OCI-LY1 (cell line): ENCODE measurements around the gene NOP14.

Experiments
- H2AFZ ChIP-seq: fragments of 200-600 bp; sonication (generic), shearing (Covaris generic); 2 replicates; pipeline ENCODE4 v1.6.0; 2014; ENCODE audit warnings: antibody characterized with exemption, mild to moderate bottlenecking, low read length
- H3F3A ChIP-seq: fragments of 200-600 bp; sonication (generic), shearing (Covaris generic); 2 replicates; pipeline ENCODE4 v1.6.0; 2014; ENCODE audit warnings: mild to moderate bottlenecking, antibody characterized with exemption, low read length, moderate library complexity; ENCODE audit not compliant: insufficient read depth
- H3K27ac ChIP-seq: fragments of 200-600 bp; sonication (generic); 2 replicates; pipeline ENCODE4 v1.5.1; 2014; ENCODE audit warnings: low read length, mixed run types, mild to moderate bottlenecking, low read depth; ENCODE audit not compliant: poor library complexity, severe bottlenecking
- H3K27me3 ChIP-seq: fragments of 200-600 bp; sonication (generic); 2 replicates; pipeline ENCODE4 v1.6.0; 2014; ENCODE audit warnings: antibody characterized with exemption, mild to moderate bottlenecking, low read length, moderate library complexity; ENCODE audit not compliant: insufficient read depth
- H3K36me3 ChIP-seq: fragments of 200-600 bp; sonication (generic); 2 replicates; pipeline ENCODE4 v1.6.1; 2014; ENCODE audit warnings: mild to moderate bottlenecking, antibody characterized with exemption, low read length, moderate library complexity, mixed read lengths; ENCODE audit not compliant: insufficient read depth
- H3K4me1 ChIP-seq: fragments of 200-600 bp; sonication (generic); 2 replicates; pipeline ENCODE4 v1.5.1; 2014; ENCODE audit warnings: mild to moderate bottlenecking, low read length, moderate library complexity; ENCODE audit not compliant: insufficient read depth, severe bottlenecking
- H3K4me2 ChIP-seq: fragments of 200-600 bp; sonication (generic), shearing (Covaris generic); 2 replicates; pipeline ENCODE4 v1.6.1; 2014; ENCODE audit warnings: low read length
- H3K4me3 ChIP-seq: fragments of 200-600 bp; sonication (generic); 2 replicates; pipeline ENCODE4 v1.5.1; 2014; ENCODE audit warnings: low read length, low read depth, mild to moderate bottlenecking, mixed read lengths; ENCODE audit not compliant: poor library complexity, severe bottlenecking
- H3K79me2 ChIP-seq: fragments of 200-600 bp; shearing (Covaris generic); 2 replicates; pipeline ENCODE4 v1.6.1; 2016; ENCODE audit warnings: mixed run types, low read length, mixed read lengths; ENCODE audit not compliant: insufficient read depth
- H3K9ac ChIP-seq: fragments of 200-600 bp; sonication (generic), shearing (Covaris generic); 2 replicates; pipeline ENCODE4 v1.6.1; 2014; ENCODE audit warnings: mild to moderate bottlenecking, low read length, mixed read lengths
- H3K9me2 ChIP-seq: fragments of 200-600 bp; sonication (generic), shearing (Covaris generic); 2 replicates; pipeline ENCODE4 v1.6.1; 2014; ENCODE audit warnings: low read depth, mild to moderate bottlenecking, low read length, mixed read lengths
- H3K9me3 ChIP-seq: fragments of 200-600 bp; shearing (Covaris generic); 2 replicates; pipeline ENCODE4 v1.6.1; 2014; ENCODE audit warnings: low read length, mixed read lengths
- H4K20me1 ChIP-seq: fragments of 200-600 bp; sonication (generic), shearing (Covaris generic); 2 replicates; pipeline ENCODE4 v1.6.0; 2016; ENCODE audit warnings: mild to moderate bottlenecking, low read length; ENCODE audit not compliant: insufficient read depth
- CTCF ChIP-seq: fragments of 200-600 bp; sonication (generic), shearing (Covaris generic); IDR thresholded peaks from 2 replicates; pipeline ENCODE4 v1.5.1; 2017; ENCODE audit warnings: mild to moderate bottlenecking, antibody characterized with exemption, low read length, moderate library complexity, mixed read lengths
- EZH2 ChIP-seq: fragments of 200-600 bp; sonication (generic), shearing (Covaris generic); IDR thresholded peaks from 2 replicates; pipeline ENCODE4 v1.8.0; 2017; ENCODE audit warnings: borderline replicate concordance, mixed run types, mild to moderate bottlenecking, antibody characterized with exemption, low read length, moderate library complexity, mixed read lengths

Gene NOP14

GRCh38 chr4:2933566-2934076 is 29.6 kb downstream of the NOP14 start:
- H3K27ac ChIP-seq: peak overlapping the region; percentile 87
- peak overlapping the region; percentile 67 for H3K4me3 ChIP-seq
- H3F3A ChIP-seq: 0 out of 2 replicates have a peak, but pooled peaks cover 3% of the 10 kb centered on the region
- H3K79me2 ChIP-seq: no peaks in the 10 kb centered on the region
- no peaks in the 10 kb centered on the region for H3K27me3 ChIP-seq
- no peaks in the 10 kb centered on the region for H3K9me2 ChIP-seq
- TF ChIP-seq EZH2 (no peak), CTCF (no peak)
- peaks cover 32% of the 10 kb centered on the region for H3K36me3 ChIP-seq
- peak overlapping the region; percentile 64 for H3K9ac ChIP-seq
- H3K9me3 ChIP-seq: no peaks in the 10 kb centered on the region
- no peak overlapping the region for H2AFZ ChIP-seq
- H3K4me2 ChIP-seq: peak overlapping the region; percentile 76
- H3K4me1 ChIP-seq: peaks cover 68% of the 10 kb centered on the region
- no peaks in the 10 kb centered on the region for H4K20me1 ChIP-seq

DNA sequence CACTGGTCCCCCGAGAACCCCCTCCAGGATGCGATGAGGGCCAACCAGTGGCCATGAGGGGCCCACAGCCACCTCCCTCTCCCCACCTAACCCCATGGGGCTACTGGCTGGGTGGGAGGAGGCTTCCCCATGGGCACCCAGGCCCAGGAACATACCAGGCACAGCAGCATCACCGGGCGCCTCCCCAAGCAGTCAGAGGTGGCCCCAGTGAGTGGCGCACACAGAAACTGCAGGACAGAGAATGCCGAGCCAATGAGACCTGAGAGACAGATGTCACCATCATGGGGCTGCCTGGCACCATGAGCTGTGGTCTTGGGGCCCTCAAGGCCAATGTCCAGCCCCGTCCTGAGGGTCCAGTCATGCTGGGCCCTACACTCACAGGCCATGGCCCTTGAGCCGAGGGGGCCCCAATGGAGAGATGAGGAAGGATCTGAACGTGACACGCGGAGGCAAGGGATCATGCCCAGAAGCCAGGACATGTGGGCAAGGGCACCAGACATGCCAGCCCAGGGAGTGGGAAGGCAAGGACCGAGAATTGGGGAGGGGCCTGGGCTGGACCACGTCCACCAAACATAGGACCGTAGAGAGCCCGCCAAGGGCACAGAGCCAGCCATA is 30.1 kb downstream of the NOP14 start:
- Histone ChIP-seq H3K27ac (peak overlapping the region; percentile 87), H3K4me2 (peak overlapping the region; percentile 76), H3F3A (0 out of 2 replicates have a peak, but pooled peaks cover 3% of the 10 kb centered on the region), H3K4me1 (peaks cover 65% of the 10 kb centered on the region), H2AFZ (no peak overlapping the region), H3K36me3 (peaks cover 26% of the 10 kb centered on the region; the same call in 1 of the 2 replicates), H3K4me3 (peak overlapping the region; percentile 67), H3K27me3 (no peaks in the 10 kb centered on the region), H3K9me3 (no peaks in the 10 kb centered on the region), H3K9me2 (no peaks in the 10 kb centered on the region), H3K79me2 (no peaks in the 10 kb centered on the region), H3K9ac (peak overlapping the region; percentile 64; the same call in 1 of the 2 replicates), H4K20me1 (no peaks in the 10 kb centered on the region)
- TF ChIP-seq CTCF: no peak

DNA sequence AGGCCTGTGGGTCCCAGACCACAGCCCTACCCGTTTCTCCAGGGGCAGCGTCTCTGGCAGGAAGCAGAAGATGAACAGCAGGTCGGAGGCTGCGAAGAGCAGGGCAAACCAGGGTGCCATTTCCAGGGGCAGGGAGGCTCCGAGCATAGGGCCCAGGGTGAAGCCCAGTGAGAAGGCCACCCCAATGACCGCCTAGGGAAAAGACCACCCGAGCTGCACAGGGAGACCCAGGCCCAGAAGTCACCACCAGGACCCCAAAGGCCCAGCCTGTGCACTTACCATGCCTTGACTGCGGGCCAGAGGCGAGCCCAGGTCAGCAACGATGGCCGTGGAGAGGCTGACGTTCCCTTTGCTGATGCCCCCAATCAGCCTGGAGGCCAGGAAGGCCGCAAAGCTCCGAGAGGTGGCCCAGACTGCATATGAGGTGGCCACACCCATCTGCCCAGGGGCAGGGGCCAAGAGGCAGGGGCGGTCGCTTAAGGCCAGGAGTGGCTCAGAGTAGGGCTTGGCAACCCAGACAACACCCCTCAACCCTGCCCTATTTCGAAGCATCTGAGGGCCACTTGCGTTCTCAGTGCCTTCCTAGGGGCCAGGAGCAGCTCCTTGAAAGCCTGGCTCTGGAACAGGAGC is 30.8 kb downstream of the NOP14 start:
- Histone ChIP-seq H3K4me1 (peaks cover 58% of the 10 kb centered on the region), H4K20me1 (no peaks in the 10 kb centered on the region), H3K36me3 (peaks cover 20% of the 10 kb centered on the region; the same call in 1 of the 2 replicates), H3K4me2 (peak overlapping the region; percentile 76), H2AFZ (no peak overlapping the region), H3K9me3 (no peaks in the 10 kb centered on the region), H3F3A (0 out of 2 replicates have a peak, but pooled peaks cover 3% of the 10 kb centered on the region), H3K27me3 (no peaks in the 10 kb centered on the region), H3K79me2 (no peaks in the 10 kb centered on the region), H3K27ac (peak overlapping the region; percentile 87), H3K4me3 (peak overlapping the region; percentile 67), H3K9me2 (no peaks in the 10 kb centered on the region), H3K9ac (no peak overlapping the region; the same call in 1 of the 2 replicates)
- no peak for TF ChIP-seq CTCF
- TF ChIP-seq EZH2: no peak
